Neural cell (in vitro differentiated cells): ENCODE measurements around the gene SF1. TPM values are rescaled to one million over a fixed set of nuclear protein-coding genes. Genes with fewer than 3 reads are reported as not detected.

ENCODE experiments used
- H2AFZ ChIP-seq: fragments of 200-600, 300-800 bp; sonication (generic), shearing (Covaris generic); 2 replicates; pipeline ENCODE4 v1.6.0; 2014; ENCODE audit warnings: low read depth, mild to moderate bottlenecking, antibody characterized with exemption, low read length, moderate library complexity
- H3F3A ChIP-seq: fragments of 200-600 bp; shearing (Covaris generic); 2 replicates; pipeline ENCODE4 v1.6.1; 2016; ENCODE audit warnings: mild to moderate bottlenecking, moderate library complexity, mixed read lengths, antibody characterized with exemption, low read length; ENCODE audit not compliant: insufficient read depth, poor library complexity, severe bottlenecking
- H3K27ac ChIP-seq: fragments of 200-600, 300-800 bp; sonication (generic), shearing (Covaris generic); 2 replicates; pipeline ENCODE4 v1.5.1; 2014; ENCODE audit warnings: mild to moderate bottlenecking, low read length, moderate library complexity
- H3K27me3 ChIP-seq: fragments of 300-800, 200-600 bp; sonication (generic), shearing (Covaris generic); 2 replicates; pipeline ENCODE4 v1.6.0; 2014; ENCODE audit warnings: mild to moderate bottlenecking, low read depth, low read length, moderate library complexity; ENCODE audit not compliant: insufficient read depth
- H3K36me3 ChIP-seq: fragments of 300-800, 200-600 bp; sonication (generic), shearing (Covaris generic); 2 replicates; pipeline ENCODE4 v1.5.1; 2014; ENCODE audit warnings: mild to moderate bottlenecking, antibody characterized with exemption, low read length, moderate library complexity; ENCODE audit not compliant: insufficient read depth
- H3K4me2 ChIP-seq: fragments of 300-800, 200-600 bp; sonication (generic), shearing (Covaris generic); 2 replicates; pipeline ENCODE4 v1.6.0; 2014; ENCODE audit warnings: mild to moderate bottlenecking, low read length
- H3K4me3 ChIP-seq: fragments of 300-800, 200-600 bp; sonication (generic), shearing (Covaris generic); 2 replicates; pipeline ENCODE4 v1.5.1; 2014; ENCODE audit warnings: mild to moderate bottlenecking, low read length, moderate library complexity
- H3K79me2 ChIP-seq: fragments of 200-600 bp; shearing (Covaris generic); replicated peaks from 2 replicates; pipeline ENCODE4 v1.6.0; 2014; ENCODE audit warnings: mild to moderate bottlenecking, low read length, moderate library complexity; ENCODE audit not compliant: insufficient read depth
- H3K9ac ChIP-seq: fragments of 300-800, 200-600 bp; sonication (generic), shearing (Covaris generic); 2 replicates; pipeline ENCODE4 v1.6.1; 2016; ENCODE audit warnings: mild to moderate bottlenecking, low read length, mixed read lengths
- H3K9me2 ChIP-seq: fragments of 200-600 bp; shearing (Covaris generic); 2 replicates; pipeline ENCODE4 v1.6.1; 2016; ENCODE audit warnings: mild to moderate bottlenecking, low read length, mixed read lengths; ENCODE audit not compliant: insufficient read depth
- H3K9me3 ChIP-seq: fragments of 200-600, 300-800 bp; sonication (generic), shearing (Covaris generic); 2 replicates; pipeline ENCODE4 v1.6.1; 2016; ENCODE audit warnings: mild to moderate bottlenecking, mixed run types, low read length, moderate library complexity, mixed read lengths
- H4K20me1 ChIP-seq: fragments of 200-600 bp; shearing (Covaris generic); 2 replicates; pipeline ENCODE4 v1.6.1; 2016; ENCODE audit warnings: mild to moderate bottlenecking, mixed run types; ENCODE audit not compliant: insufficient read depth
- CTCF ChIP-seq: fragments of 450-650 bp; IDR thresholded peaks from 2 replicates; pipeline ENCODE4 v1.5.1; 2014; ENCODE audit warnings: antibody characterized with exemption, mild to moderate bottlenecking, moderate library complexity; ENCODE audit not compliant: poor library complexity, severe bottlenecking
- EP300 ChIP-seq: fragments of 450-650 bp; conservative IDR thresholded peaks from 2 replicates; pipeline ENCODE4 v1.6.1; 2014; ENCODE audit warnings: antibody characterized with exemption, mild to moderate bottlenecking, moderate library complexity; ENCODE audit not compliant: poor library complexity, severe bottlenecking
- EZH2 ChIP-seq: fragments of 200-600, 300-800 bp; shearing (Covaris generic), sonication (generic); IDR thresholded peaks from 2 replicates; pipeline ENCODE4 v1.6.1; 2014; ENCODE audit warnings: antibody characterized with exemption, low read length, borderline replicate concordance, mild to moderate bottlenecking; ENCODE audit not compliant: insufficient read depth, poor library complexity, severe bottlenecking
- MXI1 ChIP-seq: fragments of 450-650 bp; conservative IDR thresholded peaks from 2 replicates; pipeline ENCODE4 v1.6.1; 2014; ENCODE audit warnings: antibody characterized with exemption, mild to moderate bottlenecking; ENCODE audit not compliant: poor library complexity, severe bottlenecking
- POLR2AphosphoS5 ChIP-seq: IDR thresholded peaks from 2 replicates; pipeline ENCODE4 v1.6.1; 2012
- RAD21 ChIP-seq: fragments of 450-650 bp; conservative IDR thresholded peaks from 2 replicates; pipeline ENCODE4 v1.6.1; 2014; ENCODE audit warnings: antibody characterized with exemption, mild to moderate bottlenecking, moderate library complexity
- REST ChIP-seq: IDR thresholded peaks from 2 replicates; pipeline ENCODE4 v1.6.1; 2012; ENCODE audit warnings: borderline replicate concordance
- SMC3 ChIP-seq: fragments of 450-650 bp; conservative IDR thresholded peaks from 2 replicates; pipeline ENCODE4 v1.6.1; 2014; ENCODE audit warnings: antibody characterized with exemption, mild to moderate bottlenecking, moderate library complexity; ENCODE audit not compliant: poor library complexity
- TAF1 ChIP-seq: IDR thresholded peaks from 2 replicates; pipeline ENCODE4 v1.6.1; 2012; ENCODE audit warnings: low read depth
- polyA plus RNA-seq: library from polyadenylated mRNA; depleted of rRNA; stranded (reverse); fragments of >200 nt; gene quantifications from 2 replicates; pipeline ENCODE4 v1.2.3, GENCODE V29; 2014

Gene SF1
- polyA plus RNA-seq, 1 donor from 2014 or later: 53.2 TPM

- TF ChIP-seq MXI1 (no peak), SMC3 (no peak), RAD21 (no peak), EZH2 (no peak), EP300 (no peak), REST (no peak), CTCF (no peak), POLR2AphosphoS5 (no peak), TAF1 (no peak)
- H3K9ac ChIP-seq: peak overlapping the region; percentile 97
- H3K4me2 ChIP-seq: peak overlapping the region; percentile 91
- H3K27me3 ChIP-seq: no peaks in the 10 kb centered on the region
- no peaks in the 10 kb centered on the region for H3K36me3 ChIP-seq
- peaks cover 18% of the 10 kb centered on the region for H4K20me1 ChIP-seq
- H2AFZ ChIP-seq: no peak overlapping the region
- H3K9me2 ChIP-seq: no peaks in the 10 kb centered on the region
- H3F3A ChIP-seq: no peaks in the 10 kb centered on the region
- peaks cover 59% of the 10 kb centered on the region for H3K79me2 ChIP-seq
- no peaks in the 10 kb centered on the region for H3K9me3 ChIP-seq
- H3K27ac ChIP-seq: peak overlapping the region; percentile 96
- peak overlapping the region; percentile 91 for H3K4me3 ChIP-seq
These were observed 57.0 kb downstream of the SF1 start for GRCh38 chr11:64721359-64721699.

GRCh38 chr11:64720640-64721358 is 57.5 kb downstream of the SF1 start:
- H3K27ac ChIP-seq: peak overlapping the region; percentile 96
- H3K4me2 ChIP-seq: peak overlapping the region; percentile 91
- TF ChIP-seq SMC3 (no peak), EZH2 (no peak), POLR2AphosphoS5 (no peak), REST (no peak), RAD21 (no peak), TAF1 (no peak), MXI1 (no peak), EP300 (no peak), CTCF (no peak)
- no peaks in the 10 kb centered on the region for H3K9me3 ChIP-seq
- H3K4me3 ChIP-seq: peak overlapping the region; percentile 91
- H3K9ac ChIP-seq: peak overlapping the region; percentile 97
- H2AFZ ChIP-seq: no peak overlapping the region
- no peaks in the 10 kb centered on the region for H3K36me3 ChIP-seq
- no peaks in the 10 kb centered on the region for H3K27me3 ChIP-seq
- no peaks in the 10 kb centered on the region for H3K9me2 ChIP-seq
- no peaks in the 10 kb centered on the region for H3F3A ChIP-seq
- H3K79me2 ChIP-seq: peaks cover 59% of the 10 kb centered on the region
- peaks cover 19% of the 10 kb centered on the region for H4K20me1 ChIP-seq
